Panc1 (cell line): ENCODE data around the gene TYW3.

Experiments used
- POLR2AphosphoS5 ChIP-seq: IDR thresholded peaks from 2 replicates; pipeline ENCODE4 v1.6.1; 2012; ENCODE audit warnings: mild to moderate bottlenecking, low read depth, low read length, moderate library complexity
- SIN3A ChIP-seq: IDR thresholded peaks from 2 replicates; pipeline ENCODE4 v1.6.1; 2012; ENCODE audit warnings: low read depth, mild to moderate bottlenecking, low read length, moderate library complexity, borderline replicate concordance; ENCODE audit not compliant: insufficient read depth
- TCF7L2 ChIP-seq: IDR thresholded peaks from 2 replicates; pipeline ENCODE4 v1.6.1; 2011; ENCODE audit warnings: mild to moderate bottlenecking, low read depth, low read length, inconsistent platforms
- TF ChIP-seq, protein P1 (sequence below): fragments of 450-650 bp; IDR thresholded peaks from 2 replicates; pipeline ENCODE4 v1.5.1; 2017; ENCODE audit warnings: mild to moderate bottlenecking
- TF ChIP-seq, protein P2 (sequence below), 2 experiments: IDR thresholded peaks; 2 replicates each; pipeline ENCODE4 v1.6.1; 2011 to 2012; ENCODE audit warnings: low read depth in 2 of 2, control low read depth in 1 of 2, low read length in 1 of 2, mild to moderate bottlenecking in 1 of 2, moderate library complexity in 1 of 2; ENCODE audit not compliant: insufficient read depth in 1 of 2

DNA sequence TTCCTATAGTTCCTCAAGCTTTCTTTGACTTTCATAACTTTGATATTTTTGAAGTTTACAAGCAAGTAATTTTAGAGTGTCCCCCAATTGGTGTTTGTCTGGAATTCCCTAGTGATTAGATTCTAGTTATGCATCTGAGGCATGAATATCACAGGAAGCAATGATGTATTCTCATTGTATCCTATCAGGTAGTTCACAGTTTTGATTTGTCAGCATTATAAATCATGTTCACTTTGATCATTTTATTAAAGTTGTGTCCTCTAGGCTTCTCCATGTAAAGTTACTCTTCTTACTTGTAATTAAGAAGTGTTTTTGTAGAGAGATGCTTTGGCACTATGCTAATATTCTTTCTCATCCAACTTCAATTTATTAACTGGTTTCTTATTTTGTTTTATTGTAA, 53.0 kb downstream of the TYW3 start:
- TF ChIP-seq, protein P1, sequence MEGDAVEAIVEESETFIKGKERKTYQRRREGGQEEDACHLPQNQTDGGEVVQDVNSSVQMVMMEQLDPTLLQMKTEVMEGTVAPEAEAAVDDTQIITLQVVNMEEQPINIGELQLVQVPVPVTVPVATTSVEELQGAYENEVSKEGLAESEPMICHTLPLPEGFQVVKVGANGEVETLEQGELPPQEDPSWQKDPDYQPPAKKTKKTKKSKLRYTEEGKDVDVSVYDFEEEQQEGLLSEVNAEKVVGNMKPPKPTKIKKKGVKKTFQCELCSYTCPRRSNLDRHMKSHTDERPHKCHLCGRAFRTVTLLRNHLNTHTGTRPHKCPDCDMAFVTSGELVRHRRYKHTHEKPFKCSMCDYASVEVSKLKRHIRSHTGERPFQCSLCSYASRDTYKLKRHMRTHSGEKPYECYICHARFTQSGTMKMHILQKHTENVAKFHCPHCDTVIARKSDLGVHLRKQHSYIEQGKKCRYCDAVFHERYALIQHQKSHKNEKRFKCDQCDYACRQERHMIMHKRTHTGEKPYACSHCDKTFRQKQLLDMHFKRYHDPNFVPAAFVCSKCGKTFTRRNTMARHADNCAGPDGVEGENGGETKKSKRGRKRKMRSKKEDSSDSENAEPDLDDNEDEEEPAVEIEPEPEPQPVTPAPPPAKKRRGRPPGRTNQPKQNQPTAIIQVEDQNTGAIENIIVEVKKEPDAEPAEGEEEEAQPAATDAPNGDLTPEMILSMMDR: no peak
- TF ChIP-seq TCF7L2 (no peak), POLR2AphosphoS5 (no peak), SIN3A (no peak)
- TF ChIP-seq, protein P2, sequence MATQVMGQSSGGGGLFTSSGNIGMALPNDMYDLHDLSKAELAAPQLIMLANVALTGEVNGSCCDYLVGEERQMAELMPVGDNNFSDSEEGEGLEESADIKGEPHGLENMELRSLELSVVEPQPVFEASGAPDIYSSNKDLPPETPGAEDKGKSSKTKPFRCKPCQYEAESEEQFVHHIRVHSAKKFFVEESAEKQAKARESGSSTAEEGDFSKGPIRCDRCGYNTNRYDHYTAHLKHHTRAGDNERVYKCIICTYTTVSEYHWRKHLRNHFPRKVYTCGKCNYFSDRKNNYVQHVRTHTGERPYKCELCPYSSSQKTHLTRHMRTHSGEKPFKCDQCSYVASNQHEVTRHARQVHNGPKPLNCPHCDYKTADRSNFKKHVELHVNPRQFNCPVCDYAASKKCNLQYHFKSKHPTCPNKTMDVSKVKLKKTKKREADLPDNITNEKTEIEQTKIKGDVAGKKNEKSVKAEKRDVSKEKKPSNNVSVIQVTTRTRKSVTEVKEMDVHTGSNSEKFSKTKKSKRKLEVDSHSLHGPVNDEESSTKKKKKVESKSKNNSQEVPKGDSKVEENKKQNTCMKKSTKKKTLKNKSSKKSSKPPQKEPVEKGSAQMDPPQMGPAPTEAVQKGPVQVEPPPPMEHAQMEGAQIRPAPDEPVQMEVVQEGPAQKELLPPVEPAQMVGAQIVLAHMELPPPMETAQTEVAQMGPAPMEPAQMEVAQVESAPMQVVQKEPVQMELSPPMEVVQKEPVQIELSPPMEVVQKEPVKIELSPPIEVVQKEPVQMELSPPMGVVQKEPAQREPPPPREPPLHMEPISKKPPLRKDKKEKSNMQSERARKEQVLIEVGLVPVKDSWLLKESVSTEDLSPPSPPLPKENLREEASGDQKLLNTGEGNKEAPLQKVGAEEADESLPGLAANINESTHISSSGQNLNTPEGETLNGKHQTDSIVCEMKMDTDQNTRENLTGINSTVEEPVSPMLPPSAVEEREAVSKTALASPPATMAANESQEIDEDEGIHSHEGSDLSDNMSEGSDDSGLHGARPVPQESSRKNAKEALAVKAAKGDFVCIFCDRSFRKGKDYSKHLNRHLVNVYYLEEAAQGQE (IDR thresholded peaks at IDR 0.05; ENCODE audit: insufficient read depth in 1 of 2, low read depth in 2 of 2, low read length in 1 of 2): no peak
